ENCODE measurements around the gene ACOX1. TPM values are rescaled to one million over a fixed set of nuclear protein-coding genes. Genes with fewer than 3 reads are reported as not detected.

Gene ACOX1
- total and polyA plus RNA-seq, 2 of the 13 experiments (the other 11 are each of a cell fraction or from before 2014, with no cell fraction given) = 86.4 to 120 TPM

DNA sequence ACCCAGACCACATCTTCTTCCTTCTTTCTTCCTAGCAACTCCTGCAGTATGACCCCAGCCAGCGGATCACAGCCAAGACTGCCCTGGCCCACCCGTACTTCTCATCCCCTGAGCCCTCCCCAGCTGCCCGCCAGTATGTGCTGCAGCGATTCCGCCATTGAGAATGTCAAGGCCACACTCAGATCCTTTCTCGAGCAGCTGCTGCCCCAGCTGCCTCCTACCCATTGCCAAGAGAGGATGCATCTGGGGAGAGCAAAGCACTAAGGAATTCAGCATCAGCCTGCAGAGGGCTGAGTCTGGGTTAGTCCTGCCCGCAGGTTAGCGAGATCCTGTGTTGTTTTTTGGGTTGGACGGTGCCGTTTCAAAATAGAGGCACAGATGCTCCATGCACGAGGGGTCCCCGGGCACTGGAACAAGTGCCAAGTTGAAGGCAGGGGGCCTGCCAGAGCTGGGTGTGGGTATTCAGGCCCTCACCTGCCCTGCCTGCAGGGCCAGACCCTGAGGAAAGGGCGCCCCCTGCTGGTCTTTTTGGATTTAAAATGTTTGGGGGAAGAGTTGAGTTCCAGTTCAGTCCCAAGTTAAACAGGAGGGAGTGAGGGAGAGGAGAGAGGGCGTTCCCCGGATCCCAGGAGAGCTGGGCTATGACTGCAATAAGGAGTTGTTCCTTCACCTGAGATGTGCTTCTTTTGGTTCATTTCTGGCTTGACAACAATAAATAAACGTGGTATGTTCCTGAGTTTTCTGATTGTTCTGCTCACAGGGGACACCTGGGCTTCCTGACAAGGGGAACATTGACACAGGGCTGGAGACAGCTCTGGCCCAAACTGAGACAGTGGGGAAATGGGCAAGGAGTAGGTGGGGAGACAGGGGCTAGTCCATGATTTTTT is 26.5 kb upstream of the ACOX1 start (continued):
- peak; percentile 55; the same call in 1 of the 2 replicates for TF ChIP-seq ZNF574 (CRISPR knock-in tag; IDR thresholded peaks at IDR 0.05)
- peak; percentile 52; the same call in 1 of the 2 replicates for TF ChIP-seq SMAD3 (CRISPR knock-in tag; IDR thresholded peaks at IDR 0.05)
- TF ChIP-seq NFE2L1 (CRISPR knock-in tag; IDR thresholded peaks at IDR 0.05; ENCODE audit: borderline replicate concordance) = no peak
- TF ChIP-seq ZNF615 (CRISPR knock-in tag; IDR thresholded peaks at IDR 0.05; ENCODE audit: borderline replicate concordance) = no peak
- no peak for TF ChIP-seq ATF4 (CRISPR knock-in tag; IDR thresholded peaks at IDR 0.05)
- TF ChIP-seq, protein P1, sequence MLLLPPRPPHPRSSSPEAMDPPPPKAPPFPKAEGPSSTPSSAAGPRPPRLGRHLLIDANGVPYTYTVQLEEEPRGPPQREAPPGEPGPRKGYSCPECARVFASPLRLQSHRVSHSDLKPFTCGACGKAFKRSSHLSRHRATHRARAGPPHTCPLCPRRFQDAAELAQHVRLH (CRISPR knock-in tag; IDR thresholded peaks at IDR 0.05; ENCODE audit: borderline replicate concordance, low read depth) = peak; percentile 70; the same call in 1 of the 2 replicates
- no peak for TF ChIP-seq ZNF383 (CRISPR knock-in tag; IDR thresholded peaks at IDR 0.05; ENCODE audit: borderline replicate concordance)
- TF ChIP-seq TAF1 (CRISPR knock-in tag; IDR thresholded peaks at IDR 0.05) = no peak
- TF ChIP-seq, protein P2, sequence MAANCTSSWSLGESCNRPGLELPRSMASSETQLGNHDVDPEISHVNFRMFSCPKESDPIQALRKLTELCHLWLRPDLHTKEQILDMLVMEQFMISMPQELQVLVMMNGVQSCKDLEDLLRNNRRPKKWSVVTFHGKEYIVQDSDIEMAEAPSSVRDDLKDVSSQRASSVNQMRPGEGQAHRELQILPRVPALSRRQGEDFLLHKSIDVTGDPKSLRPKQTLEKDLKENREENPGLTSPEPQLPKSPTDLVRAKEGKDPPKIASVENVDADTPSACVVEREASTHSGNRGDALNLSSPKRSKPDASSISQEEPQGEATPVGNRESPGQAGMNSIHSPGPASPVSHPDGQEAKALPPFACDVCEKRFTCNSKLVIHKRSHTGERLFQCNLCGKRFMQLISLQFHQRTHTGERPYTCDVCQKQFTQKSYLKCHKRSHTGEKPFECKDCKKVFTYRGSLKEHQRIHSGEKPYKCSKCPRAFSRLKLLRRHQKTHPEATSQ (CRISPR knock-in tag; IDR thresholded peaks at IDR 0.05; ENCODE audit: borderline replicate concordance) = no peak
- TF ChIP-seq ZNF597 (CRISPR knock-in tag; IDR thresholded peaks at IDR 0.05) = no peak
- no peak for TF ChIP-seq ZNF567 (CRISPR knock-in tag; IDR thresholded peaks at IDR 0.05; ENCODE audit: borderline replicate concordance)
- TF ChIP-seq, protein P3, sequence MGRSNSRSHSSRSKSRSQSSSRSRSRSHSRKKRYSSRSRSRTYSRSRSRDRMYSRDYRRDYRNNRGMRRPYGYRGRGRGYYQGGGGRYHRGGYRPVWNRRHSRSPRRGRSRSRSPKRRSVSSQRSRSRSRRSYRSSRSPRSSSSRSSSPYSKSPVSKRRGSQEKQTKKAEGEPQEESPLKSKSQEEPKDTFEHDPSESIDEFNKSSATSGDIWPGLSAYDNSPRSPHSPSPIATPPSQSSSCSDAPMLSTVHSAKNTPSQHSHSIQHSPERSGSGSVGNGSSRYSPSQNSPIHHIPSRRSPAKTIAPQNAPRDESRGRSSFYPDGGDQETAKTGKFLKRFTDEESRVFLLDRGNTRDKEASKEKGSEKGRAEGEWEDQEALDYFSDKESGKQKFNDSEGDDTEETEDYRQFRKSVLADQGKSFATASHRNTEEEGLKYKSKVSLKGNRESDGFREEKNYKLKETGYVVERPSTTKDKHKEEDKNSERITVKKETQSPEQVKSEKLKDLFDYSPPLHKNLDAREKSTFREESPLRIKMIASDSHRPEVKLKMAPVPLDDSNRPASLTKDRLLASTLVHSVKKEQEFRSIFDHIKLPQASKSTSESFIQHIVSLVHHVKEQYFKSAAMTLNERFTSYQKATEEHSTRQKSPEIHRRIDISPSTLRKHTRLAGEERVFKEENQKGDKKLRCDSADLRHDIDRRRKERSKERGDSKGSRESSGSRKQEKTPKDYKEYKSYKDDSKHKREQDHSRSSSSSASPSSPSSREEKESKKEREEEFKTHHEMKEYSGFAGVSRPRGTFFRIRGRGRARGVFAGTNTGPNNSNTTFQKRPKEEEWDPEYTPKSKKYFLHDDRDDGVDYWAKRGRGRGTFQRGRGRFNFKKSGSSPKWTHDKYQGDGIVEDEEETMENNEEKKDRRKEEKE (IDR thresholded peaks at IDR 0.05) = no peak
- no peak for TF ChIP-seq ZNF484 (CRISPR knock-in tag; IDR thresholded peaks at IDR 0.05; ENCODE audit: borderline replicate concordance, low read depth)
